K562 (cell line): Measurements from ENCODE around the gene ERGIC3. TPM values are rescaled to one million over a fixed set of nuclear protein-coding genes. Genes with fewer than 3 reads are reported as not detected.

Experiments used
- IFI16 ChIP-seq: fragments of 250-450 bp; sonication (Bioruptor Pico); IDR thresholded peaks from 2 replicates; pipeline ENCODE4 v2.1.2; 2022; ENCODE audit warnings: mild to moderate bottlenecking, inconsistent platforms
- KLF16 ChIP-seq: IDR thresholded peaks from 2 replicates; pipeline ENCODE4 v1.6.1; 2016; ENCODE audit warnings: antibody characterized with exemption
- ZNF780A ChIP-seq: fragments of 250-450 bp; sonication (Bioruptor Pico); IDR thresholded peaks from 2 replicates; pipeline ENCODE4 v1.5.0; 2021; ENCODE audit warnings: mild to moderate bottlenecking
- polyA plus RNA-seq, 8 experiments: library from polyadenylated mRNA; depleted of rRNA in 4 of 8; stranded (reverse) in 5 of 8; unstranded in 3 of 8; fragments of >200 nt; fragmentation: Nextera tagmentation in 2 of 8; fragmentation: Illumina TruSeq in 1 of 8; extraction: Ambion mirVana in 2 of 8; extraction: Trizol in 1 of 8; gene quantifications; 2 replicates each; pipeline versions ENCODE4 v1.2.1 to v1.2.3, GENCODE V29; 2011 to 2014; ENCODE audit warnings: inconsistent platforms in 1 of 8, missing spikeins in 1 of 8
- total RNA-seq, 7 experiments: library from RNA; depleted of rRNA in 6 of 7; stranded (reverse); fragments of >200 nt in 6 of 7; fragmentation: Illumina TruSeq in 2 of 7; extraction: Trizol in 2 of 7; gene quantifications; 2 replicates each; pipeline versions ENCODE4 v1.2.1 to v1.2.3, GENCODE V29; 2011 to 2021; ENCODE audit warnings: low replicate concordance in 1 of 7
- TF ChIP-seq, protein P1 (sequence below): fragments of 200-600 bp; sonication (generic); IDR thresholded peaks from one replicate; pipeline ENCODE4 v1.6.1; 2012; ENCODE audit warnings: mild to moderate bottlenecking, low read depth, low read length, inconsistent platforms
- TF ChIP-seq, protein P2 (sequence below): sonication (generic); formaldehyde crosslinking; IDR thresholded peaks from 2 replicates; pipeline ENCODE4 v1.9.0; 2022; ENCODE audit warnings: mild to moderate bottlenecking, missing genetic modification reagents
- TF ChIP-seq, protein P3 (sequence below), 2 experiments: fragments of 450-650 bp in 1 of 2; sonication (generic) in 1 of 2; formaldehyde crosslinking in 1 of 2; IDR thresholded peaks in 1 of 2; conservative IDR thresholded peaks in 1 of 2; 2 replicates each; pipeline versions ENCODE4 v1.6.1 to v1.8.1; 2016 to 2023; ENCODE audit warnings: mild to moderate bottlenecking in 2 of 2, moderate library complexity in 2 of 2, inconsistent platforms in 1 of 2, missing genetic modification reagents in 1 of 2
- TF ChIP-seq, protein P4 (sequence below): fragments of 250-450 bp; sonication (Bioruptor Pico); IDR thresholded peaks from 2 replicates; pipeline ENCODE4 v1.4.0; 2020; ENCODE audit warnings: borderline replicate concordance
- TF ChIP-seq, protein P5 (sequence below): fragments of 150-350 bp; conservative IDR thresholded peaks from 2 replicates; pipeline ENCODE4 v1.6.1; 2014; ENCODE audit warnings: low read length

ERGIC3 gene
- total and polyA plus RNA-seq, 9 of the 15 experiments (the other 6 are each of a cell fraction or from before 2014, with no cell fraction given), result 121 to 278 (median 184) TPM

DNA sequence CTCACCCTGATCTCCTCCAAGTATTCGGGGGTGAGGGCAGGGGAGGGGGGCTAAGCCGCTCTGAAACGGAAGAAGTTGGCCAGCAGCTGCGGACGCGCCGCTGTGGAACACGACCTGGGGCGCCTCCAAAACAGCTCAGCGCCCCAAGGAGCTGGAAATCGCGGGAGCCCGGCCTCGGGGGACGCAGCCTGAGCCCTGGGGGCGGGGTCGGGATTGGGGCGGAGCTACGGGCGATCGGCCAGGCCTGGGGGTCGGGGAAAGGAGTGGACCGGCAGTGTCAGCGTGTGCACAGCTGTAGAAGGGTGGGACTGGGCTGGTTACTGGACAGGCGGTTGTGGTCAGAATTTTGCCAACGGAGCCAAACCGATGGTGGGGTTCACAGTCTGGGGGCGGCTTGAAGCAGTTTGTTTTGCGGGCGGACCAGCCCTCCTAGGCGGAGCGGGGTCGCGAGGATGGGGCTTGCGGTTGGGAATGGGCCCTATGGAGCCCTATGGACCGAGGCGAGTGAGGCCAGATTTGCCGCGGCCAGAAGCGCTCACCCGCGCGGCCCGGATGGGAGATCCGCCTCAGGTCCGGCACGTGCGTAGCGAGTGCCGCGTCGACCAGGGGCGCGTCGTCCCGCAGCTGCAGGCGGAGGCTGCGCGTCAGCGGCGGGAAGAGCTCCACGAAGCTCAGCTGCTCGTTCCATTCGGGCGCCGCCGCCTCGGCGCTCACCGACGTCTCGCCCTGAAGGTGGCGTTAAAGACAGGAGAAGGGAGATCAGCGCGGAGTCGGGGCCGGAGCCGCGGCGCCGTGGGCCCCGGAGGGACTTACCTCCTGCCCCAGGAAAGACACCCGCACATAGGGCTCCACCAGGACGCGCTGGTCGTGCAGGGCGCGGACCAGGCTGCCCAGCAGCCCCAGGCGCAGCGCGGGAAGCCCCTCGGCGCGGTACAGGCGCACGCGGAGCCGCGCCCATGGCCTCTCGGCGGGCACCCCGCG lies 59.4 kb downstream of the ERGIC3 start (continued):
- TF ChIP-seq, protein P1, sequence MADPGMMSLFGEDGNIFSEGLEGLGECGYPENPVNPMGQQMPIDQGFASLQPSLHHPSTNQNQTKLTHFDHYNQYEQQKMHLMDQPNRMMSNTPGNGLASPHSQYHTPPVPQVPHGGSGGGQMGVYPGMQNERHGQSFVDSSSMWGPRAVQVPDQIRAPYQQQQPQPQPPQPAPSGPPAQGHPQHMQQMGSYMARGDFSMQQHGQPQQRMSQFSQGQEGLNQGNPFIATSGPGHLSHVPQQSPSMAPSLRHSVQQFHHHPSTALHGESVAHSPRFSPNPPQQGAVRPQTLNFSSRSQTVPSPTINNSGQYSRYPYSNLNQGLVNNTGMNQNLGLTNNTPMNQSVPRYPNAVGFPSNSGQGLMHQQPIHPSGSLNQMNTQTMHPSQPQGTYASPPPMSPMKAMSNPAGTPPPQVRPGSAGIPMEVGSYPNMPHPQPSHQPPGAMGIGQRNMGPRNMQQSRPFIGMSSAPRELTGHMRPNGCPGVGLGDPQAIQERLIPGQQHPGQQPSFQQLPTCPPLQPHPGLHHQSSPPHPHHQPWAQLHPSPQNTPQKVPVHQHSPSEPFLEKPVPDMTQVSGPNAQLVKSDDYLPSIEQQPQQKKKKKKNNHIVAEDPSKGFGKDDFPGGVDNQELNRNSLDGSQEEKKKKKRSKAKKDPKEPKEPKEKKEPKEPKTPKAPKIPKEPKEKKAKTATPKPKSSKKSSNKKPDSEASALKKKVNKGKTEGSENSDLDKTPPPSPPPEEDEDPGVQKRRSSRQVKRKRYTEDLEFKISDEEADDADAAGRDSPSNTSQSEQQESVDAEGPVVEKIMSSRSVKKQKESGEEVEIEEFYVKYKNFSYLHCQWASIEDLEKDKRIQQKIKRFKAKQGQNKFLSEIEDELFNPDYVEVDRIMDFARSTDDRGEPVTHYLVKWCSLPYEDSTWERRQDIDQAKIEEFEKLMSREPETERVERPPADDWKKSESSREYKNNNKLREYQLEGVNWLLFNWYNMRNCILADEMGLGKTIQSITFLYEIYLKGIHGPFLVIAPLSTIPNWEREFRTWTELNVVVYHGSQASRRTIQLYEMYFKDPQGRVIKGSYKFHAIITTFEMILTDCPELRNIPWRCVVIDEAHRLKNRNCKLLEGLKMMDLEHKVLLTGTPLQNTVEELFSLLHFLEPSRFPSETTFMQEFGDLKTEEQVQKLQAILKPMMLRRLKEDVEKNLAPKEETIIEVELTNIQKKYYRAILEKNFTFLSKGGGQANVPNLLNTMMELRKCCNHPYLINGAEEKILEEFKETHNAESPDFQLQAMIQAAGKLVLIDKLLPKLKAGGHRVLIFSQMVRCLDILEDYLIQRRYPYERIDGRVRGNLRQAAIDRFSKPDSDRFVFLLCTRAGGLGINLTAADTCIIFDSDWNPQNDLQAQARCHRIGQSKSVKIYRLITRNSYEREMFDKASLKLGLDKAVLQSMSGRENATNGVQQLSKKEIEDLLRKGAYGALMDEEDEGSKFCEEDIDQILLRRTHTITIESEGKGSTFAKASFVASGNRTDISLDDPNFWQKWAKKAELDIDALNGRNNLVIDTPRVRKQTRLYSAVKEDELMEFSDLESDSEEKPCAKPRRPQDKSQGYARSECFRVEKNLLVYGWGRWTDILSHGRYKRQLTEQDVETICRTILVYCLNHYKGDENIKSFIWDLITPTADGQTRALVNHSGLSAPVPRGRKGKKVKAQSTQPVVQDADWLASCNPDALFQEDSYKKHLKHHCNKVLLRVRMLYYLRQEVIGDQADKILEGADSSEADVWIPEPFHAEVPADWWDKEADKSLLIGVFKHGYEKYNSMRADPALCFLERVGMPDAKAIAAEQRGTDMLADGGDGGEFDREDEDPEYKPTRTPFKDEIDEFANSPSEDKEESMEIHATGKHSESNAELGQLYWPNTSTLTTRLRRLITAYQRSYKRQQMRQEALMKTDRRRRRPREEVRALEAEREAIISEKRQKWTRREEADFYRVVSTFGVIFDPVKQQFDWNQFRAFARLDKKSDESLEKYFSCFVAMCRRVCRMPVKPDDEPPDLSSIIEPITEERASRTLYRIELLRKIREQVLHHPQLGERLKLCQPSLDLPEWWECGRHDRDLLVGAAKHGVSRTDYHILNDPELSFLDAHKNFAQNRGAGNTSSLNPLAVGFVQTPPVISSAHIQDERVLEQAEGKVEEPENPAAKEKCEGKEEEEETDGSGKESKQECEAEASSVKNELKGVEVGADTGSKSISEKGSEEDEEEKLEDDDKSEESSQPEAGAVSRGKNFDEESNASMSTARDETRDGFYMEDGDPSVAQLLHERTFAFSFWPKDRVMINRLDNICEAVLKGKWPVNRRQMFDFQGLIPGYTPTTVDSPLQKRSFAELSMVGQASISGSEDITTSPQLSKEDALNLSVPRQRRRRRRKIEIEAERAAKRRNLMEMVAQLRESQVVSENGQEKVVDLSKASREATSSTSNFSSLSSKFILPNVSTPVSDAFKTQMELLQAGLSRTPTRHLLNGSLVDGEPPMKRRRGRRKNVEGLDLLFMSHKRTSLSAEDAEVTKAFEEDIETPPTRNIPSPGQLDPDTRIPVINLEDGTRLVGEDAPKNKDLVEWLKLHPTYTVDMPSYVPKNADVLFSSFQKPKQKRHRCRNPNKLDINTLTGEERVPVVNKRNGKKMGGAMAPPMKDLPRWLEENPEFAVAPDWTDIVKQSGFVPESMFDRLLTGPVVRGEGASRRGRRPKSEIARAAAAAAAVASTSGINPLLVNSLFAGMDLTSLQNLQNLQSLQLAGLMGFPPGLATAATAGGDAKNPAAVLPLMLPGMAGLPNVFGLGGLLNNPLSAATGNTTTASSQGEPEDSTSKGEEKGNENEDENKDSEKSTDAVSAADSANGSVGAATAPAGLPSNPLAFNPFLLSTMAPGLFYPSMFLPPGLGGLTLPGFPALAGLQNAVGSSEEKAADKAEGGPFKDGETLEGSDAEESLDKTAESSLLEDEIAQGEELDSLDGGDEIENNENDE, result no peak
- TF ChIP-seq, protein P2, sequence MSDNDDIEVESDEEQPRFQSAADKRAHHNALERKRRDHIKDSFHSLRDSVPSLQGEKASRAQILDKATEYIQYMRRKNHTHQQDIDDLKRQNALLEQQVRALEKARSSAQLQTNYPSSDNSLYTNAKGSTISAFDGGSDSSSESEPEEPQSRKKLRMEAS (CRISPR knock-in tag), result peak; percentile 99
- TF ChIP-seq, protein P3, sequence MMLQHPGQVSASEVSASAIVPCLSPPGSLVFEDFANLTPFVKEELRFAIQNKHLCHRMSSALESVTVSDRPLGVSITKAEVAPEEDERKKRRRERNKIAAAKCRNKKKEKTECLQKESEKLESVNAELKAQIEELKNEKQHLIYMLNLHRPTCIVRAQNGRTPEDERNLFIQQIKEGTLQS (IDR thresholded peaks at IDR 0.05), result no peak
- TF ChIP-seq, protein P3 (CRISPR knock-in tag; conservative IDR thresholded peaks at IDR 0.05), result no peak
- TF ChIP-seq IFI16 (CRISPR knock-in tag) (no peak), KLF16 (no peak), ZNF780A (no peak)
- TF ChIP-seq, protein P4, sequence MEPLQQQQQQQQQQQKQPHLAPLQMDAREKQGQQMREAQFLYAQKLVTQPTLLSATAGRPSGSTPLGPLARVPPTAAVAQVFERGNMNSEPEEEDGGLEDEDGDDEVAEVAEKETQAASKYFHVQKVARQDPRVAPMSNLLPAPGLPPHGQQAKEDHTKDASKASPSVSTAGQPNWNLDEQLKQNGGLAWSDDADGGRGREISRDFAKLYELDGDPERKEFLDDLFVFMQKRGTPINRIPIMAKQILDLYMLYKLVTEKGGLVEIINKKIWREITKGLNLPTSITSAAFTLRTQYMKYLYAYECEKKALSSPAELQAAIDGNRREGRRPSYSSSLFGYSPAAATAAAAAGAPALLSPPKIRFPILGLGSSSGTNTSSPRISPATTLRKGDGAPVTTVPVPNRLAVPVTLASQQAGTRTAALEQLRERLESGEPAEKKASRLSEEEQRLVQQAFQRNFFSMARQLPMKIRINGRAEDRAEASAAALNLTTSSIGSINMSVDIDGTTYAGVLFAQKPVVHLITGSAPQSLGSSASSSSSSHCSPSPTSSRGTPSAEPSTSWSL (CRISPR knock-in tag), result no peak
- TF ChIP-seq, protein P5, sequence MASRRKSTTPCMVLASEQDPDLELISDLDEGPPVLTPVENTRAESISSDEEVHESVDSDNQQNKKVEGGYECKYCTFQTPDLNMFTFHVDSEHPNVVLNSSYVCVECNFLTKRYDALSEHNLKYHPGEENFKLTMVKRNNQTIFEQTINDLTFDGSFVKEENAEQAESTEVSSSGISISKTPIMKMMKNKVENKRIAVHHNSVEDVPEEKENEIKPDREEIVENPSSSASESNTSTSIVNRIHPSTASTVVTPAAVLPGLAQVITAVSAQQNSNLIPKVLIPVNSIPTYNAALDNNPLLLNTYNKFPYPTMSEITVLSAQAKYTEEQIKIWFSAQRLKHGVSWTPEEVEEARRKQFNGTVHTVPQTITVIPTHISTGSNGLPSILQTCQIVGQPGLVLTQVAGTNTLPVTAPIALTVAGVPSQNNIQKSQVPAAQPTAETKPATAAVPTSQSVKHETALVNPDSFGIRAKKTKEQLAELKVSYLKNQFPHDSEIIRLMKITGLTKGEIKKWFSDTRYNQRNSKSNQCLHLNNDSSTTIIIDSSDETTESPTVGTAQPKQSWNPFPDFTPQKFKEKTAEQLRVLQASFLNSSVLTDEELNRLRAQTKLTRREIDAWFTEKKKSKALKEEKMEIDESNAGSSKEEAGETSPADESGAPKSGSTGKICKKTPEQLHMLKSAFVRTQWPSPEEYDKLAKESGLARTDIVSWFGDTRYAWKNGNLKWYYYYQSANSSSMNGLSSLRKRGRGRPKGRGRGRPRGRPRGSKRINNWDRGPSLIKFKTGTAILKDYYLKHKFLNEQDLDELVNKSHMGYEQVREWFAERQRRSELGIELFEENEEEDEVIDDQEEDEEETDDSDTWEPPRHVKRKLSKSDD, result no peak
